ENCODE data around the gene TNFRSF21.
"Not testable (repeated sequence)": the region's sequence is repeated elsewhere in the genome, so short reads cannot be mapped to it uniquely, and the experiment has no call there.

The TNFRSF21 gene

DNA sequence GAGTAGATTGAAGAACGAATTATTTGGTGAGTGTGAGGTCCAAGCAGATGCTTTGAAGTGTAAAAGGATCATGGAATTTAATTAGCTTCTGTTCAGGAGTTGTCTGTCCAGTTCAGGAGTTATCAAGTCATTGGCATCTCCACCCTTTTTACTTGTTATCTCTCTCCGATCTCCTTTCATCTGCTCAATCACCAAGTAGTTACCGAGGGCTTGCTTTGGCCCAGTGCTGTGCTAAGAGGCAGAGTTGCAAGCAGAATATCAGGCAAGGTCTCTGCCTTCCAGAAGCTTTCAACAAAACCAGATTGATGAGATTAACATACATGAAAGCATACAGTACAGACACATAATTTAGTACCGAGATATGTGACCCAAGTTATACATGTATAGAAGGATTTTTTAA is 10.2 kb upstream of the TNFRSF21 start:
- no peak for DNase-seq

DNA sequence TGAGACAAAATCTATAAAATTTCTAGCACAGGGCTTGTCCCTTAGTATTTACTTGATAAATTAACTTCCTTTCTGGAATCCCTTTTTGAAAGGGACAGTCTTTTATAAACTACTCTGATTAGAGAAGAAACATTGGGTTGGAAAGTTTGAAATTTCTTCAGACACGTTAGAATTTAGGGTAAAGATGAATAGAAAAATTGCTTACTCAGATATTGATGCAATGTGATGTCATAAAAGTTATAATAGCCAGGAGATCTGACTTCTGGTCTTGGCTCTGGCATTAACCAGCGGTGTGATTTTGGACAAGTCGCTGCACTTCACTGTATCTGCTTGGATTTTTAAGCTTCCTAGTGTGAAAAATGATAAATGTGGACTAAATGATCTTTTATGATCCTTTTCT is 9.7 kb upstream of the TNFRSF21 start:
- no peak for DNase-seq

DNA sequence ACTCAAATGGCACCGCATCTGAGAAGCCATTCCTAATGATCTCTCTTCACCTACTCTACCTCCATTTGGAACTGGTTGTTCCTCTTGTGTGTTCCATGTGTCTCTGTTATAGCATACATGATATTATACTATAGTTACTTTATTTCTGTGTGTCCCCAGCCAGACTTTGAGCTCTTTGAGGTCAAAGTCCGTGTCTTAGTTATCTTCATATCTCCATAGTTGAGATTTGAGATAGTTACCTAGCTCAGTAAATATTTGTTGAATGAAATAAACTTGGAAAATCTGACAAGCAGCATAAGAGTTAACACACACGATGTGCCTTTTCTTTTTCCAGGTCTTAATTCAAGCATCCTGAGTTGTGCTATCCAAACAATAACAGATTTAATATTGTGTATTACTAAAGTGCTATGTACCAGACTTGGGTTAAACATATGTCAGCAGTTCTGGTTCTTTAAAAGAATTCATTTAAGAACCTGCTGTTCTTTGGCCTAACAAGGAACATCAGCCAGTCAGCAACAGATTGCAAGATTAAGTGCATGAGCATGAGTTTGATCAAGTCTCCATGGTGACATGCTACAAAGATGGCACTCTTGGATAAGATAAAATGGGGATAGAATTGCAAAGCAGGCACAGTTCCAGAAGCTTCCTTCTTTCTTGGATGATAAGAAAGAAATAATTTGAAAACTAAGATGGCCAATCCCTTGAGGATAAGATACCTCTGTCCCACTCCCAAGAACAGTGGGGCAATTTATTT is 8.7 kb upstream of the TNFRSF21 start:
- no peak for DNase-seq

DNA sequence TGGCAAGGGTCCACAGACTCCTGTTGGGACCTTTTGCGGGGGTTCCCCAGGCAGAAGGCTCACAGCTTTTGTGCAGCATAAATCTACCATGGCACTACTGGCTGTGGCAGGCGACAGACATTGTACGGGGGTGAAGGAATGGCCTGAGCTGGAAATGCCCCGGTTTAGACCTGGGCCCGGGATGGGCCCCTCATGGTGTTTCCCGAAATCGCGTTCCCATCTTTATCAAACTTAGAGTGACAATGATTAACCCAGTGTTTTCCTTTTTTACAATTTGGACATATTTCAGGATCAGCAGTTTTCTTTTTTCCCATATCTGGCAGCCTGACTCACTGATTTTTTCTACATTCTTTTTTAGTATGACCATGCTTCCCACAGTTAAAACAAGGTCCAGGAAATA is 5.5 kb upstream of the TNFRSF21 start:
- DNase-seq, result not testable (repeated sequence)

DNA sequence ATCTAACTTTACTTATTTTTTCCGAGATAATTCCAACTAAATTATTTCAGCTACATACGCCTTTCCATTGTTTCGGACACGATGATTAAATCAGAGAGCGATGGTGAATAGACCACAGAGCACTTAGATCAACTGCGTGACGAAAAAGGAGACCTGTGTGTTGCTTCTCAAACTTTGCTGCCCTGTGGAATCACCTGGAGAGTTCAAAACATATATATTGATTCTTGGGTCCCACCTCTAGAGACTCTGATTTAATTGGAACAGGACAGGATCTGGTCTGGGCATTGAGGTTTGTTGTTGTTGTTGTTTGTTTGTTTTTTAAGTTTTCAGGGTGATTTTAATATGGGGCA is 401 bp upstream of the TNFRSF21 start:
- DNase-seq, result no peak

DNA sequence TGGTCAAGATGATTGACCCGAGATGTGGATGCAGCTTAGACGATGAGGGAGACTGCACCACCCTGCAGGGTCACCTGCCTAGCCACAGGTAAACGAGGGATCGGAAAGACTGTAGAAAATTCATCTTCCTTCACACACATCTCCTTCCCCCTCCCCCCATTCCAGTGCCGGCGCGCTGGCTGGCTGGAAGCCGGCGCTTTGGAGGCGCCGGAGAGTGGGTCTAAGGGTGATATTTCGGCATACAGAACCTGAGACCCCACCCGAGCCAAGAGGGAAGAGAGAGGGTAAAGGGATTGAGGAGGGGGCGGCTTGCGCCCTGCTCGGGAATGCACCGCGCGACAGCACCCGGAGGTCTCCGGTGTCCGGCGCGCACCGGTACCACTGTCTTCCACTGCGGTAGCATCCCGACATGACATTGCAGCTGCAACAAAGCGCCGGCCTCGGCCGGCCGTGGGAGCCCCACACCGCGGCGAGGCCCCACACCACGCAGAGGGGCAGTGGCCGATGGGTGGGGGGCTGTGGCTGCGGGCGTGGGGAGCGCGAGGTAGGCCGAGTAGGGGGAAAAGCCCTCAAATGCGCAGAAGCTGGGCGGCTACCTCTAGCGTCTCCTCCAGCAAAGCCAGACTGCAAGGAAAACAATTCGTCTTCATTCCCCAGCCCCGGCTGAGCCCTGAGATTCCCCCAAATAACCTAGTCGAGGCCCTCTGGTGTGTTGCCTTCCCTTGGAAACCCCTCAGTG is 984 bp downstream of the TNFRSF21 start:
- peak; percentile 67 for DNase-seq

DNA sequence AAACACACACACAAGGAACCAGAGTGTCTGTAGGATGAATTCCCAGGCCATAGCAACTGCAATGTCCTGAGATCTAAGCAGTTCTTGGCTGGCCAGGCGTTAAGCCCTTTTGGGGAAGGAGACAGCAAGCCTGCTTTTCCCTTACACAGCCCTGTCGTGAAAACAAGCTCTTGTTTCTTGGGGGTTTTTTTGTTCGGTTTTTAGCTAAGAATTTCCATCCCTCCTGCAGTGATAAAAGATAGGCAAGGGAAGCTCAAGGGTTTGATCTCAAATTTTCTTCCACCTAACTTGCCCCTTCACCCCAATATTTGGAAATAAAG is 1.5 kb downstream of the TNFRSF21 start:
- peak; percentile 12 for DNase-seq

DNA sequence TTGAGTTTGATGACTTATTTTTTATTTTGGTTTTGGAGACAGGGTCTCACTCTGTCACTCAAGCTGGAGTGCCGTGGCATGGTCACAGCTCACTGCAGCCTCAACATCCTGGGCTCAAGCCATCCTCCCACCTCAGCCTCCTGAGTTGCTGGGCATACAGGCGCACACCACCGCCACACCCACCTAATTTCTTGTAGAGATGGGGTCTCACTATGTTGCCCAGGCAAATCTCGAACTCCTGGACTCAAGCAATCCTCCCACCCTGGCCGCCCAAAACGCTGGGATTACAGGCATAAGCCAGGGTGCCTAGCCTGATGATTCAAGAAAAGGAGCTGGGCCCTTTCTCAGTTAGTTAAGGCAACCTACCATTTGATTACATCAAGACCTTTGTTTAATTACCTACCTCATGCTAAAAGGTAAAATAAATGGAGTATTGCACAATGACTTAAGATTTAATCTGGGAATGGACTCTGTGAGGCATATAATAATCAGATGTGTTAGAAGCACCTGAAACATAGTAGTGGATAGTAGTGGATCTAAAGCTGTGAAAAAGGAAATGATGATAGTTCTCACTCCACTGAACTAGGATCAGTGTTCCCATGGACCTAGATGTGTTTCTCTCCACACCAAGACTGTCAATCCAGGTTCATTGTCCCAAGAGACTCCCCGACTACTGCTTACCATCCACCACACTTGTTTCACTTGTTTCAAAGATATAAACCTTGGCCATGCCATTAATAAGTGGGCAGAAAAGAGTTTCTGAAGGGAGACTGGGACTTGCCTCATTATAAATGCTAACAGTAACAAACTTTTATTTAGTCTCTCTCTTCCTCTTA is 2.1 kb downstream of the TNFRSF21 start:
- no peak for DNase-seq

DNA sequence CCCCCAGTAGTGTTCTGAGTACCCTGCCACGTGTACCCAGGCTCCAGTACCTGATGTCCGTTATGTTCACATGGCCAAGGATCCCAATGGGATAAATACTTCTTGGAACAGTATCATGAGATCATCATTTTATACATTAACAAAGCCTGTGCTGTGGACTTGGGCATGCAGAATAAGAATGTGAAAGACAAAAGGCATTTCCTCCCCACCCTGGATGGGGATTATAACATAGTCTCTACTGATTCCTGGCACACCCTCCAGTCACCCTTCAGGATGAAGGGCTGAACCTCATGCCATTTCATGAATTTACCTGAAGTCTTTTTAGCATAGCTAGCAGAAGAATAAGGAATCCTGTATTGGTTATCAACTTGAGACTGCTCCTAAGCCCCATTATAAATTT is 2.8 kb downstream of the TNFRSF21 start:
- DNase-seq, result no peak

DNA sequence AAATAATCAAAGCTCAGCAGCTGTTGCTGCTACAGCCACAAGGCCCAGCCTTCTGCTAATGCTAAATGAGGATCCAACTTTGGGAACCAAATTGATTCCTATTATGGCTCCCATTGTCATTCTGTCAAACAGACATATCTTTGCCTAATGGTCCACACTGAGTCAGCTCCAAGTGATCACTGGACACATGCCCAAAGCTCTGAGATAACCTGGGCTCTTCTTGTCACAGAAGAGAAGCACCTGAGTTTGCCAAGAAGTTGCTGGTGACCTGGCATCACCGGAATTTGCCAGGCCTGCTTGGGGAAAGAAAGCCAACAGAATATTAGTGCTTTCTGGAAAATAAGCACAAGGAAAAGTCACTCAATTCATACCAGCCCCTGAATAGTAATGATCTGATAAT is 5.8 kb downstream of the TNFRSF21 start:
- no peak for DNase-seq

DNA sequence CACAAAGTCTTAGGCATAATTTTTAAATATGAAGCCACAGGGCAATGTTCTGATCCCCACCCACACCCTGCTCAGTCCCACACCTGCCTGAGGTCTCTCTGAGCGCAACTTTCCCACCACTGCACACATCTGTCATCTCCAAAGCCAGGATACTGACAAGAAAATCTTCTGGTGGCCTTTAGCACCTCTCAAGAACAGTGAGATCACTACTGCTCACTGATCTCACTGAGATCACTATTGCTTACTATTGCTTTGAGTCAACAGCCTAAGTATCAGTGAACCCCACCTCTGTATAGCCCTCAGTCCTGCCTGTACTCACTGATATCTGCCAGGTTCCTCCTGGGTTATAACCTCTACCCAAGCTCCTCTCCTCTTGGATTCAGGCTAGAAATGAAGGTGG is 6.4 kb downstream of the TNFRSF21 start:
- no peak for DNase-seq

DNA sequence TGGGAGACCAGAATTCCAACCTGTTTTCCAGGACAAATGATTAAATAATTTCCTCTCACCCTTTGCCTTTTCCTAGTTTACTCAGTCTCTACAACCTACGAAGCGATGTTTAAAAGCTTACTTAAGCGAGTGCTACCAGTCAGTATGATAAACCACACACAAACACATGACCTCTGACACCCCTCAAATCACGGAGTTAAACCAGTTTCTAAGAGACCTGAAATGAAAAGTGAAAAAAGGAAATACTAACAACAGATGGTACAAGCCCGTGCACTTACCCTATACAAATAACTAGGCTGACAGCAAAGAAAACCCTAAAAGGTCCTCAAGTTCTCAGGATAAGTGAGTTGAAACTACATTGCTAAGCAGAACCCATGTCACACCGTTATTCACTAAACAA is 7.7 kb downstream of the TNFRSF21 start:
- DNase-seq, result no peak

DNA sequence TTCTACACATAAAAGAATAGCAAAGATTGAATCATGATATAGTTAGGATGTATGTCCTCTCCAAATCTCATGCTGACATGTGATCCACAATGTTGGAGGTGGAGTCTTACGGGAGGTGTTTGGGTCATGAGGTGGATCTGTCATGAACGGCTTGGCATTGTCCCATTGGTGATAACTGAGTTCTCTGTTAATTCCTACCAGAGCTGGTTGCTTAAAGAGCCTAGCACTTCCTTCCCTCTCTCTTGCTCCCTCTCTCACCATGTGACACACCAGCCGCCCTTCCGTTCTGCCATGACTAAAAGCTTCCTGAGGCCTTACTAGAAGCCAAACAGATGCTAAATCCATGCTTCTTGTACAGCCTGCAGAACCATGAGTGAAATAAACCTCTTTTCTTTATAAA is 8.3 kb downstream of the TNFRSF21 start:
- DNase-seq, result no peak

DNA sequence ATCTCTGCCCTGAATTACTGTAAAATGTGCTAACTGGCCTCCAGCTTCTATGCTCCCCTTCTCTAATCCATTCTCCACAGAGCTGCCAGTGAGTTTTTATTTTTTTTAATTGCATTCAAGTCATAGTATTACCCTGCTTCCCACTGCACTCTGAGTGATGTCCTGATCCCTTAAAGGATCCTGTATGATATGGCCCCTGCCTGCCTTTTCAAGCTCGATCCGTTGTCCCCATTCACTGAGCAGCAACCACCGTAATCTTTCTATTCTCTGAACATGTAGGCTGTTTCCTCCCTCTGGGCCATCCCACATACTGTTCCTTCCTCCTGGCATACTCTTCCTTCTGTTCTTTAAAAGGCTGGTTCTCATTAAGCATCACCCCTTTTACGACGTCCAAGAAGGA is 9.3 kb downstream of the TNFRSF21 start:
- DNase-seq, result no peak

DNA sequence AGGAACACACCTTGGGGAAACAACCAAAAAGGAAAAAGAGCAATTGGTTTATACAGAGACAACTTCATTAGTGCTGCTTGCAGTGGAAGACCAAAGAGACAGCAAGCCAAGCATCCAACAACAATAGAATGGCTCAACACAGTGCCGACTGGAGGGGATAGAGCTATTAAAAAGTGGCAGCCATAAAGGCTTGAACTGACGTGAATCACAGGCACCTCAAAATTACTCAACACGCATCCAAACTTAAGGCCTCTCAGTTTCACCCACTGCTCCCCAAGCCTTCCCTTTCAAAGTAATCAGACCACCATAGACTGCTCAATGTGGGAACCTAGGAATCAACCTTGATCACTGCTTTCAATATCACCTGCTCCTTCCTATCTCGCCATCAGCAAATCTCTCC is 9.7 kb downstream of the TNFRSF21 start:
- no peak for DNase-seq

DNA sequence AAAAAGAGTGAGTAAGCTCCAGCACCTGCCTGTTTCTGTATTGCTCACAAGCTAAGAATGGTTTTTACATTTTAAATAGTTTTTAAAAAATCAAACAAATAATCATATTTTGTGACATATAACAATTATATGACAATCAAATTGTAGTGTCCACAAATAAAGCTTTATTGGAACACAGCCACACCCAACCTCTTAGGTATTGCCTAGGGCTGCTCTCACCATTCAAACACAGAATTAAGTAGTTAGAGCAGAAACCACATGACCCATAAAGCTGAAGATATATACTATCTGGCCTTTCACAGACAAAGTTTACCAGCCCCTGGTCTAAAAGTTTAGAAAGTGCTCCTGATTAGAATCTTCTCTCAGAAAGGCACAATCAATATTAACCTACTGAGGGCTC is 11.2 kb downstream of the TNFRSF21 start:
- no peak for DNase-seq

DNA sequence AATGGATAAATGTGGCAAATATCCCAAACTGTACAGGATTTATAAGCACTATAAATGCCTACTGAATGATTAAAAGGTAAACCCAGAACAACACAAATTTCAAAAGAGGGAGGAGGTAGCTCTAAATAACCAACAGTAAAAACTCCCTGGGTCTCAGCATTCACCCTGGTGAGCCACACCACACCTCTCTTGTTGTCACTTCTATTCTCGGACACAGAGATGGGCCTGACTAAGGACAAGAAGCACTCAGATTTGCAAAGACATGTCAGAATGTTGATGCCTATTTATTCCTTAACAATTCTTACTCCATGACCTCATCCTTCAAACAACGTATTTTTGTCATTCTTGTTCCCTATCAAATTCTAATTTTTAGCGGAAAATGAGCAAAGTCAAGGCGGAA is 14.7 kb downstream of the TNFRSF21 start:
- DNase-seq, result no peak

DNA sequence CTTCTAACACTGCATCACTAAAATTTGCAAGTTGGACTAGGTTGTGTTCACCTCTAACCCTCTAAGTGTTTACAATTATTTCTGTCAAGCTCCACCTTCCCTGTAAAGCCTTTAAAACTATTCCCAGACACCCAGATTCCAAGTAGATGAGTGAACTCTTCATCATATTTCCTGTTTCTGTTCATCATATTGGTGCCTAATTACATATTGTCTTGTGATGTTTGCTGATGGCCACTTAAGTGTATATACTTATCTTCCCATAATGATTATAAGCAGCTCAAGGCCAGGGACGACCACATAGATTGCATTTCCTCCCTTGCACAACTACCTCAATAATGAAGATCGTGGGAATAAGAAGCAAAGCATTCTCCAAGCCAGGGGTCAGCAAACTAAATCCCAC is 16.8 kb downstream of the TNFRSF21 start:
- no peak for DNase-seq

DNA sequence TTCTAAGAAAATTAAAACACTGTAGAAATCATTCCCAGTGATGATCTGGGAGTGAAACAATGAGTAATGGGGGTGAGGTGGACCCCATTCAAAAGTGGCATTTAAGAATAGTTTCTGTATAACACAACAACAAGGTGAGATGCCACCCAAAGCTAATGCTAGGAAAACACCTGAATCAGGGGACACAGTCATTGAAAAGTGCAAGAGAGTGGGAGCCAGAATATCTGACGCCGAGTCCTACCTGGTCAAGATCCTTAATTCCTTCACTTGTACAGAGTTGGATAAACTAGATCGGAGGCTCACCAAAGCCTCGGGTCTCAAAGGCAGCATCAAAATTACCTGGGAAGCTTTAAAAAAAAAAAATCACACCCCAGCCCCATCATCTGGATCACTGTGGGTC is 17.7 kb downstream of the TNFRSF21 start:
- DNase-seq, result no peak

DNA sequence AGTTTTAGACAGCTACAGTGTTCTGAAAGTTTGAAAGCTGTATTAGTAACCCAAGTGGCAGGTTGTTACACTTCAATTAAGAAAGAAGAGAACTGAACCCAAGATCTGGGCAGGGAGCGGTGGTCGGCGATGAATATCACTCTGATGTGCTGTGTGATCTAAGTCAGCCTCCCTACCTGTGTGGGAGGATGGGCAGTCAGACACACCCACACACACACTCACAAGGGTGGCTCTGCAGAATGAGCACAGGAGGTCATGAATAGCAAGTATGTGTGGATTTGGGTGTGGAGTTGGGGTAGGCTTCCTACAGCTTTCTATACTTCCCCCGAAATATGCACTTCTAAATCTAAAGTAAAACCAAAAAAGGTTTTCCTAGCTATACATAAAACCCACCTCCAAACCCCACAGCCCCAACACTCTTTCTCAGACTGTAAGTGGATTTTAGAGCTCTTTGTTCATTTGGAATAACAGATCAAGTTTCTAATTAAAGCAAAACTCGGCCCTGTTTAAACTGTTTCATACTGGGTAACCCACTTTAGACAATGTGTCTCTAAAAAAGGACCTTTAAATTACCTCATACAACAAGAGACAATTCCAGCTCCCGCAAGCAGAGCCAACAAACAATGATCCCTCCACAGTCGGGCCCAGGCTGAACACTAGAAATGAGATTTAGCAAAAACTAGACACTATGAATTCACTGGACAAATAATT is 19.4 kb downstream of the TNFRSF21 start:
- DNase-seq, result no peak

DNA sequence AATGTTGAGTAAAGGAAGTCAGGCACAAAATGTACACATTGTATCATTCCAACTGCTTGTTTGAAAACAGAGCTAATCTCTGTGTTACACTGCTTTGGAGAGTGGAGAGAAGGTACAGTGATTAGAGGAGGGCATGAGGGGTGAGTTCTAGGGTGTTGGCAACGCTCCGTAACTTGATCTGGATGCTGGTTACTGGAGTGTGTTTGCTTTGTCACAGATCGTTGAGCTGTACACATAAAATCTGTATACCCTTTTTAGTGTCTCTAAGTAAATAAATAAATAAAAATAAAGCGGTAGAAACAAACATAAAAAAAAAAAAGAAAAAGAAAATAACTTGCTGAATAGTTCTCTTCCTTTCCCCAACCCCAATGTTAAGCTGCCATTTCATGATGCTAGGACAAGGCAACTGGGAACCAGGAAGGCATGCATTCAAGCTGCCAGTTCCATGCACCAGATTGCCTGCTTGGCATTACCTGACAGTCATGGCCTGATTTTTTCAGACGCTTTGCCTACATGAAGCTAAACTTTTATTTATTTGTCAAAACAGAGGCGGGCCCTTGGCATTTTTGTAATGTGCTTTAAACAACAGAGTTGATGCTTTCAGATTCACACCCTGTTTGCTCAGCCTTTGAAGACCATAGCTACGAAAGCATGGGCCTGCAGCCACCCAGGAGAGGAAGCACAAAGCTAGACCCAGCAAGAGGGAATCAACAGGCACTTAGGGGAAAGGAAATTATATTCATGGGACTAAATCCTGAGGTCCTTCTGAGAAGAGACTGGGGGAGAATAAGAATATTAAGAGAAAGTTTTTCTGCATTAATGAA is 21.2 kb downstream of the TNFRSF21 start:
- DNase-seq, result peak; percentile 86

DNA sequence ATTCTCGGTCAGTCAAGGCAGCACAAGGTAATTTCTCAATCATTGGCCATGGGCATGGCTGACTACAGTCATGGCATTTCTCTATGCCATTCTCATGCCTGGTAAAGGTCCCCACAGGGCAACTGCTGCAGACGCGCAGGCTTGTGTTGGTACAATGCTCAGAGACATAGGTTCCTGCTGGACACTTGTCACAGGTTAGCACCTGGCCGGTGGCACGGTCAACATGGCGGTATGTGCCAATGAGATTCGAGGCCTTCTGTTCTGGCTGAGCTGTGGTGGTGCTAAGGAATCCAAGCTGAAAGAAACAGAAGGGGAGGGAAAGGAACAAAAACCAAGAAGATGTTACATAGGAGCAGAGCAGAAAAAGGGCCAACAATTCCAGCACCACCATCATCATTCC is 23.4 kb downstream of the TNFRSF21 start:
- DNase-seq, result no peak

DNA sequence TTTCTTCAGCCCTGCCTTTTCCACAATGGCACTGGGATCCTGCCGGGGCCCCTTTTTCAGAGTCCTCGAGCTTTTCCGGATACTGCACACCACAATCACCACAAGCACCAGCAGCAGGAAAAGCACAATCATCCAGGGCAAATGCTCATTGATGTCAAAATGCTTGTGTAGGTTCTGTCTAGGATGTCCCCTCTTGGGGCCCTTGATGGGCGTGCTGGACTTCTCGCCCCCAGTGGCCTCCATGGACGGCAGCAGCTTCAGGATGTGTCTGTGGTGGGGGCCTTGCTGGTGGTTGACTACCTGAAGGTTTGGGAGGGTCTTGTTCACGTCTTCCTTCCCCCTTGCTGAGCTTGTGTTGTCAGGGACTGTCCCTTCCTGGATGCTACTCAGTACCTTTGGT is 25.7 kb downstream of the TNFRSF21 start:
- DNase-seq, result no peak
